ENCODE data around the gene DSN1. TPM values are rescaled to one million over a fixed set of nuclear protein-coding genes. Genes with fewer than 3 reads are reported as not detected.
"Not testable (repeated sequence)": the region's sequence is repeated elsewhere in the genome, so short reads cannot be mapped to it uniquely, and the experiment has no call there.

The DSN1 gene
- total RNA-seq (2014; rRNA removed; shearing (Covaris generic)) = 23.6 and 28.3 TPM in 2 replicates

- DNase-seq (ENCODE audit: low spot score) = peak; percentile 100
These were observed at the start of gene DSN1 for GRCh38 chr20:36773597-36774390. TSS of gene DSN1 (minus strand) at chr20:36773763. CDS start at chr20:36771458, 2,305 bp downstream.

- DNase-seq (ENCODE audit: low spot score) = no peak
These were observed 49.6 kb upstream of the DSN1 start for GRCh38 chr20:36823121-36823520.

- no peak for DNase-seq (ENCODE audit: low spot score)
These were observed 48.4 kb upstream of the DSN1 start for GRCh38 chr20:36821964-36822437.

GRCh38 chr20:36820928-36821327, 47.4 kb upstream of the DSN1 start:
- no peak for DNase-seq (ENCODE audit: low spot score)

- DNase-seq (ENCODE audit: low spot score) = no peak
These were observed 46.5 kb upstream of the DSN1 start for GRCh38 chr20:36820073-36820472.

- DNase-seq (ENCODE audit: low spot score) = no peak
These were observed 46.1 kb upstream of the DSN1 start for GRCh38 chr20:36819659-36820058.

- no peak for DNase-seq (ENCODE audit: low spot score)
These were observed 45.3 kb upstream of the DSN1 start for GRCh38 chr20:36818861-36819260.

GRCh38 chr20:36818185-36818584, 44.6 kb upstream of the DSN1 start:
- no peak for DNase-seq (ENCODE audit: low spot score)

- DNase-seq (ENCODE audit: low spot score) = no peak
These were observed 43.9 kb upstream of the DSN1 start for GRCh38 chr20:36817496-36817895.

GRCh38 chr20:36815454-36816091, 42.0 kb upstream of the DSN1 start:
- DNase-seq (ENCODE audit: low spot score) = no peak

GRCh38 chr20:36812594-36813463, 39.3 kb upstream of the DSN1 start:
- DNase-seq (ENCODE audit: low spot score) = no peak

- peak; percentile 74 for DNase-seq (ENCODE audit: low spot score)
These were observed 35.0 kb upstream of the DSN1 start for GRCh38 chr20:36808317-36809257.

- DNase-seq (ENCODE audit: low spot score) = no peak
These were observed 32.5 kb upstream of the DSN1 start for GRCh38 chr20:36806049-36806448.

- no peak for DNase-seq (ENCODE audit: low spot score)
These were observed 31.8 kb upstream of the DSN1 start for GRCh38 chr20:36805396-36805795.

GRCh38 chr20:36804425-36804824, 30.9 kb upstream of the DSN1 start:
- DNase-seq (ENCODE audit: low spot score) = no peak

GRCh38 chr20:36802326-36803222, 29.0 kb upstream of the DSN1 start:
- no peak for DNase-seq (ENCODE audit: low spot score)

GRCh38 chr20:36800410-36800809, 26.8 kb upstream of the DSN1 start:
- DNase-seq (ENCODE audit: low spot score) = no peak

- DNase-seq (ENCODE audit: low spot score) = not testable (repeated sequence)
These were observed 25.8 kb upstream of the DSN1 start for GRCh38 chr20:36799313-36799712.

GRCh38 chr20:36796875-36797274, 23.3 kb upstream of the DSN1 start:
- no peak for DNase-seq (ENCODE audit: low spot score)

- no peak for DNase-seq (ENCODE audit: low spot score)
These were observed 22.6 kb upstream of the DSN1 start for GRCh38 chr20:36796117-36796516.
